MM.1S (cell line): ENCODE data around the gene CPEB3.

Experiments
- DNase-seq: peaks from one replicate; pipeline ENCODE4 v3.0.0-alpha.2; 2015
- H2AFZ ChIP-seq: fragments of 300-600 bp; sonication (generic); 2 replicates; pipeline ENCODE4 v1.6.0; 2016; ENCODE audit warnings: antibody characterized with exemption, low read length
- H3F3A ChIP-seq: fragments of 300-600 bp; sonication (generic); 2 replicates; pipeline ENCODE4 v1.6.1; 2016; ENCODE audit warnings: mild to moderate bottlenecking, antibody characterized with exemption, low read length, moderate library complexity, mixed read lengths; ENCODE audit not compliant: insufficient read depth
- H3K27ac ChIP-seq: fragments of 300-600 bp; sonication (generic); 2 replicates; pipeline ENCODE4 v1.5.1; 2016; ENCODE audit warnings: mild to moderate bottlenecking, low read length
- H3K27me3 ChIP-seq: fragments of 300-600 bp; sonication (generic); replicated peaks from 2 replicates; pipeline ENCODE4 v1.6.0; 2016; ENCODE audit warnings: low read length; ENCODE audit not compliant: insufficient read depth
- H3K36me3 ChIP-seq: fragments of 300-600 bp; sonication (generic); replicated peaks from 2 replicates; pipeline ENCODE4 v1.6.1; 2016; ENCODE audit warnings: mild to moderate bottlenecking, low read length, mixed read lengths; ENCODE audit not compliant: insufficient read depth
- H3K4me1 ChIP-seq: fragments of 300-600 bp; sonication (generic); 2 replicates; pipeline ENCODE4 v1.6.1; 2016; ENCODE audit warnings: low read length, mixed read lengths
- H3K4me2 ChIP-seq: fragments of 300-600 bp; sonication (generic); 2 replicates; pipeline ENCODE4 v1.6.0; 2016; ENCODE audit warnings: low read depth, low read length
- H3K4me3 ChIP-seq: fragments of 300-600 bp; sonication (generic); 2 replicates; pipeline ENCODE4 v1.5.1; 2016; ENCODE audit warnings: low read length, mixed read lengths
- H3K79me2 ChIP-seq: fragments of 300-600 bp; sonication (generic); 2 replicates; pipeline ENCODE4 v1.6.1; 2016; ENCODE audit warnings: mixed run types, low read length, mixed read lengths
- H3K9ac ChIP-seq: fragments of 300-600 bp; sonication (generic); 2 replicates; pipeline ENCODE4 v1.6.1; 2016; ENCODE audit warnings: low read length, mixed read lengths
- H3K9me2 ChIP-seq: fragments of 300-600 bp; sonication (generic); replicated peaks from 2 replicates; pipeline ENCODE4 v1.6.1; 2016; ENCODE audit warnings: mild to moderate bottlenecking, low read length, mixed read lengths; ENCODE audit not compliant: insufficient read depth
- H3K9me3 ChIP-seq: fragments of 300-600 bp; sonication (generic); replicated peaks from 2 replicates; pipeline ENCODE4 v1.6.1; 2016; ENCODE audit warnings: mild to moderate bottlenecking, low read length, mixed read lengths; ENCODE audit not compliant: insufficient read depth
- H4K20me1 ChIP-seq: fragments of 300-600 bp; sonication (generic); 2 replicates; pipeline ENCODE4 v1.6.1; 2016; ENCODE audit warnings: mild to moderate bottlenecking, low read length, moderate library complexity, mixed read lengths; ENCODE audit not compliant: insufficient read depth
- EZH2 ChIP-seq: fragments of 300-600 bp; sonication (generic); optimal IDR thresholded peaks from 2 replicates; pipeline ENCODE3; 2017; ENCODE audit warnings: low read depth, mild to moderate bottlenecking, antibody characterized with exemption, low read length, mixed read lengths
- EZH2phosphoT487 ChIP-seq: fragments of 300-600 bp; sonication (generic); IDR thresholded peaks from 2 replicates; pipeline ENCODE4 v1.6.1; 2018; ENCODE audit warnings: antibody characterized with exemption, low read length
- TF ChIP-seq, protein P1 (sequence below): fragments of 300-600 bp; sonication (generic); IDR thresholded peaks from 2 replicates; pipeline ENCODE4 v1.5.1; 2016; ENCODE audit warnings: antibody characterized with exemption, low read length, mixed read lengths

Gene CPEB3

DNA sequence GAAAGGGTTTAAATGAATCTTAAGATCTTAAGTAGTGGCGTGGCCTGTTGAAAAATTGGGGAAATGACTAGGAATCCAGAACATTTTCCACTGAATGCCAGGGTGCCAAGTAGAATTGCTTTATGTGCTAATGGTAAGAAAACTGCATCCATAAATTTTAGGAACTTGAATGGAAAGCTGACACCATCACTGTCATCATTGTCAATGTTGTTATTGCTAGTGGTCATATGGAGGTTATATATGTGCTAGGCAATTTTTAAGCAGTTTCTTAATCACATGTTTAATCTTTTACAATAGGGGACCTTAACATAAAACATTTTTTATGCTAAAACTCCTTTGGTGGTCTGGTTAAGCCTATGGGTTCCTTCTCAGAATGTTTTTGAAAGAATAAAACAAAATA, 13.2 kb upstream of the CPEB3 start:
- no peak overlapping the region for H3K27ac ChIP-seq
- no peaks in the 10 kb centered on the region for H3K9me3 ChIP-seq
- DNase-seq = no peak
- H4K20me1 ChIP-seq = peaks cover 6% of the 10 kb centered on the region
- H3K4me3 ChIP-seq = no peak overlapping the region
- no peaks in the 10 kb centered on the region for H3K36me3 ChIP-seq
- peaks cover 9% of the 10 kb centered on the region; the same call in 1 of the 2 replicates for H3K4me1 ChIP-seq
- no peaks in the 10 kb centered on the region for H3K27me3 ChIP-seq
- H2AFZ ChIP-seq = no peak overlapping the region
- H3K9ac ChIP-seq = no peak overlapping the region
- H3K79me2 ChIP-seq = peaks cover 94% of the 10 kb centered on the region
- H3F3A ChIP-seq = no peaks in the 10 kb centered on the region
- TF ChIP-seq EZH2 (no peak), EZH2phosphoT487 (no peak)
- TF ChIP-seq, protein P1, sequence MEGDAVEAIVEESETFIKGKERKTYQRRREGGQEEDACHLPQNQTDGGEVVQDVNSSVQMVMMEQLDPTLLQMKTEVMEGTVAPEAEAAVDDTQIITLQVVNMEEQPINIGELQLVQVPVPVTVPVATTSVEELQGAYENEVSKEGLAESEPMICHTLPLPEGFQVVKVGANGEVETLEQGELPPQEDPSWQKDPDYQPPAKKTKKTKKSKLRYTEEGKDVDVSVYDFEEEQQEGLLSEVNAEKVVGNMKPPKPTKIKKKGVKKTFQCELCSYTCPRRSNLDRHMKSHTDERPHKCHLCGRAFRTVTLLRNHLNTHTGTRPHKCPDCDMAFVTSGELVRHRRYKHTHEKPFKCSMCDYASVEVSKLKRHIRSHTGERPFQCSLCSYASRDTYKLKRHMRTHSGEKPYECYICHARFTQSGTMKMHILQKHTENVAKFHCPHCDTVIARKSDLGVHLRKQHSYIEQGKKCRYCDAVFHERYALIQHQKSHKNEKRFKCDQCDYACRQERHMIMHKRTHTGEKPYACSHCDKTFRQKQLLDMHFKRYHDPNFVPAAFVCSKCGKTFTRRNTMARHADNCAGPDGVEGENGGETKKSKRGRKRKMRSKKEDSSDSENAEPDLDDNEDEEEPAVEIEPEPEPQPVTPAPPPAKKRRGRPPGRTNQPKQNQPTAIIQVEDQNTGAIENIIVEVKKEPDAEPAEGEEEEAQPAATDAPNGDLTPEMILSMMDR = no peak
- no peak overlapping the region for H3K4me2 ChIP-seq
- H3K9me2 ChIP-seq = no peaks in the 10 kb centered on the region

DNA sequence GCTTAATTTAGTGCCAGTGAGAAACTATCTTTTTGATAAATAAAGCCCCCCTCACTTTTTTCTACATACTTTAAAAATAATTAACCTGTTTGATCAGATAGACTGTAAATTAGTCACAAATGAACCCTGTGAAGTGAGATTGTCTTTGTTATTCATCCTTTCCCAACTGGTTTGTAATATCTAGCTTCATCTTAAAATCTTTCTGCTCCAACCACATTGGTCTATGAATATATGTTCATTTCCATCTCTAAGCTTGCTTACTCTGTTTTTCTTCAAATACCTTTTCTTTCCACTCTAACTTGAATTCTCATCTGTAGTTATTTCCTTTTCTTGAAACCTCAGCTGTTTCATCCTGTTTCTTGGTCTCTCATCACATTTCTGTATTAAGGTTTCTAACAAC, 12.2 kb upstream of the CPEB3 start:
- Histone ChIP-seq H3K4me1 (peaks cover 9% of the 10 kb centered on the region; the same call in 1 of the 2 replicates), H2AFZ (no peak overlapping the region), H3K27me3 (no peaks in the 10 kb centered on the region), H3K4me3 (no peak overlapping the region), H3K9me3 (no peaks in the 10 kb centered on the region), H3K79me2 (peaks cover 96% of the 10 kb centered on the region), H3K27ac (no peak overlapping the region), H3K9ac (no peak overlapping the region), H3F3A (no peaks in the 10 kb centered on the region), H4K20me1 (peaks cover 6% of the 10 kb centered on the region), H3K36me3 (no peaks in the 10 kb centered on the region), H3K9me2 (no peaks in the 10 kb centered on the region), H3K4me2 (peak overlapping the region; percentile 6; the same call in 1 of the 2 replicates)
- no peak for TF ChIP-seq EZH2
- TF ChIP-seq EZH2phosphoT487 = no peak
- no peak for DNase-seq

- Histone ChIP-seq H3K27ac (no peak overlapping the region), H2AFZ (no peak overlapping the region), H3F3A (no peaks in the 10 kb centered on the region), H3K9me3 (no peaks in the 10 kb centered on the region), H3K4me3 (no peak overlapping the region), H3K36me3 (no peaks in the 10 kb centered on the region), H3K9me2 (no peaks in the 10 kb centered on the region), H3K4me2 (no peak overlapping the region), H3K27me3 (no peaks in the 10 kb centered on the region), H3K79me2 (peaks cover 95% of the 10 kb centered on the region), H3K4me1 (peaks cover 8% of the 10 kb centered on the region; the same call in 1 of the 2 replicates), H4K20me1 (no peaks in the 10 kb centered on the region), H3K9ac (no peak overlapping the region)
- DNase-seq = no peak
- TF ChIP-seq EZH2 = no peak
- TF ChIP-seq EZH2phosphoT487 = no peak
- TF ChIP-seq, protein P1 = no peak
Measured at GRCh38 chr10:92298487-92298886, 7.6 kb upstream of the CPEB3 start.
